M059J (cell line): ENCODE results near the gene CFAP46. TPM values are rescaled to one million over a fixed set of nuclear protein-coding genes. Genes with fewer than 3 reads are reported as not detected.
"Not testable (repeated sequence)": the region's sequence is repeated elsewhere in the genome, so short reads cannot be mapped to it uniquely, and the experiment has no call there.

Source experiments
- DNase-seq: peaks from one replicate; pipeline ENCODE4 v3.0.0-alpha.2; 2012; ENCODE audit warnings: low read depth
- total RNA-seq: library from RNA; depleted of rRNA; stranded (reverse); fragments of >200 nt; shearing (Covaris generic); gene quantifications from 2 replicates; pipeline ENCODE4 v1.2.3, GENCODE V29; 2014

CFAP46 gene
- total RNA-seq, 1 experiment from 2014 or later: not detected

DNA sequence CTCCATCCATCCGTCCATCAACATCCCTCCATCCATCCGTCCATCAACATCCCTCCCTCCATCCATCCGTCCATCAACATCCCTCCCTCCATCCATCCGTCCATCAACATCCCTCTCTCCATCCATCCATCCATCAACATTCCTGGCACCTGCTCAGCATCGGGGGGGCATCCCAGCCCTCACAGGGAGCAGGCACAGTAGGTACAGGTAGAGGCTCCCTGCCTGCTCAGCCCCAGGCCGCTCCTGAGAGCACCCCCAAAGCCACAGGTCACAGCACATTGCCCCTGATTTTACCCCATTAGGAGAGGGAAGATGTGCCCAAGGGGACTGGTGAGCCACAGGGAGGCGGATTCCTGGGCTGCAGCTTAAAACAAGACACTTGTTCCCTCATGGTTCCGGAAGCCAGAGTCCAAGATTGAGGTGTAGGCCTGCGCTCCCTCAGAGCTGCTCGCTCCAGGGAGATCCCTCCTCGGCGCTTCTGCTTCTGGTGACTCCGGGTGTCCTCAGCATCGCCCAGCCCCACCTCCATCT lies 21.1 kb upstream of the CFAP46 start:
- no peak for DNase-seq

DNA sequence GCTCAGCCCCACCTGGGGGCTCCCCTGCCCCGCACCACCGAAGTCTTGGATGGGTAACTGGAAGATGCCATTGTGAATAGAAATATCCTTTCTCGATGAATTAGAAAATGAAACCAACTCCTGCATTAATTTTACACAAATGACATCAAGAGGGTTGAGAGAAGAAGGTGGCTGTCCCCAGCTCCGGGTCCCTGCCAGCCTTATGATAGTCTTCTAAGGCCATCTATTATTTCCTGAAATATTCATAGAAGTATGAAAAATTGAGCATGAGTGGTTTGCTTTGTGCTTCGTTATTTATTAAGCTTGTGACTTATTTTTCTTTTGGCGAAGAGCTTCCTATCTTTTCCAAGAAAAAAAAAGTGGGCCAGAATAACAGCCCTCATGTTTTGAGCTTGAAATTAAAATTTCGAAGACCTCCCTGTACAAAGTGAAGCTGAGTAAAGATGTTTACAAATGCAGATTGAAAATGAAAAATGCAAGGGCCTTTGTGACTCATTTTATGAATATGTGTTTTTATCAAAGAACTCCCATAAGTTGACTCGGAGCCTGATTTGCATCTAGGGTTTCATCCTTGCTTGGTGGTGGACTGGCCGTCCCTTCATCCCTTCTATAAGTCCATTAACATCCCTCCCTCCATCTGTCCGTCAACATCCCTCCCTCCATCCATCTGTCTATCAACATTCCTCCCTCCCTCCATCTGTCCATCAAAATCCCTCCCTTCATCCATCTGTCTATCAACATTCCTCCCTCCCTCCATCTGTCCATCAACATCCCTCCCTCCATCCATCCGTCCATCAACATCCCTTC lies 20.5 kb upstream of the CFAP46 start:
- no peak for DNase-seq

DNA sequence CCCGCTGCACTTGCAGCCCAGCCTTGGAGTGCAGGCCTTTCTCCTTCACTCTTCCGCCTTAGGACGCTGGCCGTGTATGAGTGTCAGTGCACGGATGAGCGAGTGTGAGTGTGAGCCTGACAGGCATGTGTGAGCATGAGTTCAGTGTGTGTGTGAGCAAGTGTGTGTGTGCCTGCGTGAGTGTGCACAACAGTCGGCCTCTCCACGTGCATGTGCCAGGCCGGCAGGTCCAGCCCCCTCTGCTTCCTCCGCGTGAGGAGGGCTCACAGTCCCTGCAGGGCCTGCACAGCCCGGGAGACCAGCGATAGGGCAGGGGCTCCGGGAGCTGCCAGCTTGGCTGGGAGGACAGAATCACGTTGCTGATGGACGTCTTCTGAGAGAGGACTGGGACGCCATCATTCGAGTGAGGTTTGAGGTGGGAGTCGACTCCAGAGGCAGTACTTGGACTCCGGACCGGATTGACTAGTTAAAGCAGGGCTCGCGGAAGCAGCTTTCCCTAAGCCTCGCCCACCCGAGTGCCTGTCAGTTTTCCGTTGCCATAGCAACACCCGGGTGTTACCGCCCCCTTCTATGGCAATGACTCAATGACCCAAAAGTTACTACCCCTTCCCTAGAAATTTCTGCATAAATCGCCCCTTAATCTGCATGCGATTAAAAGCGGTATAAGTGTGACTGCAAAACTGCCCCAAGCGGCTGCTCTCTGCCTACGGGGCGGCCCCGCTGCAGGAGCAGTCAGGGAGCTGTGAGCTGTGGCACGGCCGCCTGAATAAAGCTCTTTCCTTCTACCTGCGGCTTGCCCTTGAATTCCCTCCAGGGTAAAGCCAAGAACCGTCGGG lies 19.6 kb upstream of the CFAP46 start:
- DNase-seq: peak; percentile 51

DNA sequence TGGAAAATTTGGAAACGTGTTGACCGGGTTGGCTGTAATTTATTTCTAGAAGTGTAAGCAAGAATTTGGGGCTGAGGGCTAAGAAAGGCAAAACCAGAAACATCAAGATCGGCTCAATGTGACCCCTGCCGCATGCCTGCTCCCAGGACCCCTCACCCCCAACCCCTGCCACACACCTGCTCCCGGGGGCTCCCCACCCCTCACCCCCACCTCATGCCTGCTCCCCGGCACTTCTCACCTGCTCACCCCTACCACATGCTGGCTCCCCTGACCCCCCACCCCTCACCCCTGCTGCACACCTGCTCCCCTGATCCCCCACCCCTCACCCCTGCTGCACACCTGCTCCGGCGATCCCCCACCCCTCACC lies 19.0 kb upstream of the CFAP46 start:
- DNase-seq: no peak

DNA sequence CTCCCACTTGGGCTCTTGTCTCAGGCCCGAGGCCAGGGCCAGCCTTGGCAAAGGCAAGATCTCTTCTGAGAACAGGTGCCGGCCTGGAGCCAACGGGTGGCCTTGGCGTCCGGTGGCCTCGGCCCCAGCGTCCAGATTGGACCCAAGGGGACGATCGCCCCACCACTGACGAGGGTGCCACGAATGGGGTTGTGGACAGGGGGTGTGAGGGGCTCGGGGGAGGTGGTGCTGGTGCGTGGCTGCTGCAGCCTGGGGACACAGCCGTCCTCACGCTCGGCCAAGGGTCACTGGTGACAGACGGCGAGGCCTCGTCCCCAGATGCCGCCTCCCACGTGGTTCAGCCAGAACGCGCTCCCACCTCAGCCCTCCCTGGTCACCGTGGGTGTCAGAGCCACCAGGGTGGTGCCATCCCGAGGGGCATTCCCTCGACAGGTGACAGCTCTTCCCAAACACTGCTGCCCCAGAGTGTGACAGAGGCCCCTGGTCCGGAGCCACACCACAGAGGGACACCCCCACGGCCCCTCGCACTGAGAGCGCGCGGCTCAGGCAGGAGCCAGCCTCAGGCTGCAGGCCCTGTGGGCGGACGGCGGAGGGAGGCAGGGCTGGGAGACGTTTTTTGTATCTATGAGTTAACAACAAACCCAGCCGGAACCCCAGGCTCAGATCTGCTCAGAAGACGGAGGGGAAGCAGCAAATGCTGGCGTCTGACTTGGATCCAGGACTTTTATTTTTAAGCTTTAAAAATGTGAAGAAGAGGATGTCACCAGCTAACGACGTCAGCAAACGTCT lies 18.5 kb upstream of the CFAP46 start:
- no peak for DNase-seq

DNA sequence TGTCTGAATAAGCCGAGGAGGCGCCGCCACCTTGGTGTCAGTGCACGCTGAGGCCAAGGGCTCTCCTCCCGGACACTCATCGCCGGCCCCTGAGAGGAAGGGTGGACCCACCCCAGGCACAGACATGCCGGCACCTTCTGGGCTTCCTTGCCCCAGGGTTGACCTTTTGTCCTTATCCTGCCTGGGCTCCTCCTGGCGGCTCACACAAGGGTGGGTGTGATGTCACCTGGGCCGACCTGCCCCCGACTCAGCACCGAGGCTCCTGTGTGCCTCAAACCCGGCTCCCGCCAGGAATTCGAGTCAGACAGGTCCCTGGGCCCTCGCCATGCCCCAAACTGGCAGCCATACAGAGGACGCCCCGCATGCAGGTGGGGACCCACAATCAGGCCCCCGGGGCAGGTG lies 17.7 kb upstream of the CFAP46 start:
- no peak for DNase-seq

DNA sequence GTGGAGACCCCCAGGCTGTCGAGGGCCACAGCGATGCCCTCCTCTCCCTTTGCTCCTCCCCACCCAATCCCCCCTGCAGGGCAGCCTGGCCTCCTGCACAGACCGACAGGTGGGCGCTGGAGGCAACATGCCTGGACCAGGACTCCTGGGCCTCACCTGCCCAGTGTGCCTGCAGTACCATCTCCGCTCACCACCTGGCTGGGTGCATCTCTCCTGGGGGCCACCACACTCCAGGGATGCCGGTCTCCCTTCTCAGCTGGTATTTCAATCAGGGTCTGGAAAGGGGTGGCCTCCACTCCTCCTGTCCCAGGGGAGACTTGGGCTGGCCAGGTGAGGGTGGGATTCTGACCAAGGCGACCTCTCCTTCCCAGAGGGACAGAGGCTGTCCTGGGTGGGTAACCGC lies 17.2 kb upstream of the CFAP46 start:
- DNase-seq: no peak

DNA sequence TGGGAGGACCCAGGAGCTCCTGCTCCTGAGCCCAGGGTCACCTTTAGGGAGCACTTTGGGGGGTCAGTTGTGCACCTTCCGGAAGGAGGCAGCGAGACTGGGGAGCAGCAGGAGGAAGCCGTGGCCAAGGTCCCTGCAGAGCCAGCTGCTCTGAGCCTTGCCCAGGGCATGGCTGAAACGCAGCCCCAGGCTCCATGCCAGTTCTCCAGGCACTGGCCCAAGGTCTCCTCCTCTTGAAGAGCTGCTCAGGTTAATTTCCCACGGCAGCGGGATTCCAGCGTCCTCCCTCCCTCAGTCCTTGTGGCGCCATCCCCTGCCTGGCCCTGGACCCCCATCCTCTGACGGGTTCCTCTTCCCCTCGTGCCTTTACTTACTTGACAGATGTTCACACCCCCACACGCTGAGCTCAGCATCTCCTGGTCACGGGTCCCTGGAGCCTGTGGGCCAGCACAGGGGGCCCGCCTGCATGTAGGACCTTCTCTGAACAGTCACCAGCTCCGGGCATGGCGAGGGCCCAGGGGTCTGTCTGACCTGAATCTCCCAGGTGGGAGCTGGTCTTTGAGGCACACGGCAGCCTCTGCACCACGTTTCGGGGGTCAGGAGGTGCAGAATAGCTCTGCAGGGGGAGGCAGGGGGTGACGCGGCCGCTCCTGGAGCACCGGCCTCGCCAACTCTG lies 16.7 kb upstream of the CFAP46 start:
- no peak for DNase-seq

DNA sequence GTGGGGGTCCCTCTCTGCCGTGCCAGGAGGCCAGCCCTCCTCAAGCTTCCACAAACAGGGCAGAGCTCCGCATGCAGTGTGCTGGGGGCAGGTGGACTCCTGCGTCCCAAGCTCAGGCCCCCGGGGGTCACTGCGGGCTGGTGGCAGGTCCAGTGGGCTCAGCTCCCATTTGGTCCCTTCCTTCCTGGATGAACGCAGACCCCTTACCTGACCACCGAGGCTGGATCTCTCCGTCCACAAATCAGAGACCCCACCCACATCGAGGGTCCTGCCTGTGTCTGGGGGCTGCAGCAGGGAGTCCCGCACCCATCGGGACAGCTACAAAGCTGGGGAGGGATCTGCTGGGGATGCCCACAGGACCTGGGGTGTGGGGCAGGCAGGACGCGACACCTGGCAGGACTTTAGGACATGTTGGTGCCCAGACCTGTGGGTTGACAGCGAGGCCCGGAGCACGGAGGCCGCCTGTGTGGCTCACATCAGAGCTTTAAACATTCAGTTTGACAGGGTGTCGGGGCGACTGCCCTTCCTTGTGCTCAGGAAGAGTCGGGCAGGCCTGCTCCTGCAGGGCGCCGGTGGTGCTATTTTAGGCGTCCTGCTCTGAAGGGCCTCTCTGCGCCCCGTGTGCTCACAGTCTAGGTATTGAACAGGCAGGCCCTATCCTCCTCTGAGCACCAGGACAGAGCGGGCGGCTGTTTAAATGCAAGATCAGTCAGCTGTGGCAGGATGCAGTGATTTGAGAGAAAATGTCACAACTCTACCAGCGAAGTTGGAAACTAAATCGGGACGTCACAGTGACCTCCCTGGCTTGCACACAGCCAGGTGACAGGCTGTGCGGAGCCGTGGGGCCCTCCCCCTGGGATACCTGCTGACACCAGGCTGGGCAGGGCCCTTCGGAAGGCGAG lies 15.9 kb upstream of the CFAP46 start:
- DNase-seq: no peak

DNA sequence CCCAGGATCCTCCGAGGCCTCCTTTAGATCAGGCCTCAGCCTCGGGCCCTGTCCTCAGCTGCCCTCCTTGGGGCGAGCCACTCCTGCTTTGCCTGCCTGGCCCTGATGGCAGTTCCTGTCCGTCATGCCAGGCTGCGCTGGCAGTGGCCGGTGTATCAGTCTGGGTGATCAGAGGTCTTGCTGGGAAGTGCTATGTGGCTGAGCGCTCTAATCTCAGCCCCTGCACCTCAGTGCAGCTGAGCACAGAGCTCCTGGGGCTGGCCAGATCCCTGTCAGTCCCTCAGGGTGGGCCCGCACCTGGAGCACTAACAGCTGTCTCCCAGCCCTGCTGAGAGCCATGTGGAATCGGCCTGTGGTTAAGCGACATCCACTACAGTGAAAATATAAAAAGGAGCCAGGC lies 14.8 kb upstream of the CFAP46 start:
- DNase-seq: no peak

DNA sequence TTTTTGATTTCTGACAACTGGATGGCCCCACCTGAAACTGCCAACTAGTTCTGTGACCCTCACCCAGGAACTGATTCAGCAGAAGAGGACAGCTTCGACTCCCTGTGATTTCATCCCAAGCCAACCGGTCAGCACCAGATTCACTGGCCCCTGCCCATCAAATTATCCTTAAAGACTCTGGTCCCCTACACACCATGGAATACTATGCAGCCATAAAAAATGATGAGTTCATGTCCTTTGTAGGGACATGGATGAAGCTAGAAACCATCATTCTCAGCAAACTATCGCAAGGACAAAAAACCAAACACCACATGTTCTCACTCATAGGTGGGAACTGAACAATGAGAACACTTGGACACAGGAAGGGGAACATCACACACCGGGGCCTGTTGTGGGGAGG lies 13.9 kb upstream of the CFAP46 start:
- DNase-seq: not testable (repeated sequence)

DNA sequence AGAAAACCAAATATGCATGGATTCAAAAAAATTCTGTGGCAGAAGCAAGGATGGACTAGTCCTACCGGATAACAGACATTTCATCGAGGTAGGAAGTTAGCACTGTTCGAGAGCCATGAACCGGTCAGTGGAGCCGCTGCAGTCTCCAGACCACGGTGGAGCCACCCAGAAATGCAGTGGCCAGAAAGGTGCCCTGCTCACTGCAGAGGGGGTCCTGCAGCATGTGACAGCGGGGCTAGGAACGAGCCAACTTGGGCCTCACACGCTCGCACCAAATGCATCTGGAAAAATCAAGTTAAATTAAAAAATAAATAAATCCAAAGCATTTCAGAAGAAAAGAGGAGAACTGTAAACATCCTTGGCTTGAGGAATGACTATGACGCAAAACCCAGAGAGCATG lies 13.1 kb upstream of the CFAP46 start:
- no peak for DNase-seq

DNA sequence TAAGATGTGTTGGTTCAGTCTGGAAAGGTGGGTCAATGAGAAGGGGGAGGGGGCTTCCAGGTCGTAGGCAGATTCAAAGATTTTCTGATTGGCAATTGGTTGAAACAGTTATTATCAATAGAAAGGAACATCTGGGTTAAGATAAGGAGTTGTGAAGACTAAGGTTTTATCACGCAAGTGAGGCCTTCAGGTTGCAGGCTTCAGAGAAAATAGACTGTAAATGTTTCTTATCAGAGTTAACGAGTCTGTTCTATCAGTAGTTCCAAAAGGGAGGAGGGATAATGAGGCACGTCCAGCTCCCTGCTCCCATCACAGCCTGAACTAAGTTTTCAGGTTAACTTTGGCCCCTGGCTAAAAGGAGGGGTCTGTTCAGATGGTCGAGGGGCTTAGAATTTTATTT lies 11.1 kb upstream of the CFAP46 start:
- DNase-seq: no peak

DNA sequence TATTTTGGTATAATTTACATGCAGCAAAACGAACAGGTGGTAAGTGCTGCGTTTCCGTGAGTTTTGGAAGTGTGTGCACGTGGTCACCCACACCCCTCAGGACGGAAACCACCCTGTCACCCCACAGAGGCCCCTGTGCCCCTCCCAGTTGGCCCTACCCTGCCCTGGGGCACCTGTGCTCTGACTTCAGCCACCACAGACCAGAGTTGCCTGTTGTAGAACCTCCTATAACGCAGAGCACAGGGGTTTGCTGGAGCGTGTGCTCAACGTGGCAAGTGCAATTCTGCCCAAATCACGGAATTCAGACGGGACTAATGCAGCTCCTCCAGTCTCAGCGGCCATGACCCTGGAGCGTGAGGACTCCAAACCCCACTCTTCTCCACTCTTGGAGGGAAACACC lies 9.6 kb upstream of the CFAP46 start:
- no peak for DNase-seq

DNA sequence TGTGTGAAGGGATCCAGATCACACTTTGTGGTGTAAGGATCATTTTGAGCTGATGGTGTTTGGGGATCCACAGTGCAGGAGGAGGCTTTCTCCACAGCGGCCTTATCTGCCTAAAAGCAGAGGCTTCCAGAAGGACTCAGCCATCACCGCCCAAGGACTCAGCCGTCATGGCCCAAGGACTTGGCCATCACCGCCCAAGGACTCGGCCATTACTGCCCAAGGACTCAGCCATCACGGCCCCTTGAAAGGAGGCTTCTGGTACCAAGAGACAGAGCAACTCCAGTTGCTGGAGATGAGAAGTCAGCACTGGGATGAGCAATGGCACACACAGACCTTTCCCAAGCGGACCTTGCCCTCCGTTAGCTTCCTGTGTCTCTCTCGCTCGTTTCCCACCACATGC lies 6.0 kb upstream of the CFAP46 start:
- DNase-seq: no peak

DNA sequence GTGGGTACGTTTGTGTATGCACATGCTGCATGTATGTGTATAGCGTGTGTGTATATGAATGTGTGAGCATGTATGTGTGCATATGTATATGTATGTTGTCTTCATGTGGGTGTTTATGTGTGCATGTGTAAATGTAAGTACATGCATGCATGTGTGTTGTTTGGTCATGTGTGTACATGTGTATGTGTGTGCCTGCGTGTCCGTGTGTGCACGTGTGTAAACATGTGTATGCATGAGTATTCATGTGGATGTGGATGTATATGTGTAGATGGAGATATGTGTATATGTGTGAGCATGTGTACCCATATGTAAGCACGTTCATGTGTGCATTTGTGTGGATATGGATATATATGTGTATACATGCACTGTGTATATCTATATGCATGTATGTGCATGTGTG lies 5.5 kb upstream of the CFAP46 start:
- DNase-seq: no peak

DNA sequence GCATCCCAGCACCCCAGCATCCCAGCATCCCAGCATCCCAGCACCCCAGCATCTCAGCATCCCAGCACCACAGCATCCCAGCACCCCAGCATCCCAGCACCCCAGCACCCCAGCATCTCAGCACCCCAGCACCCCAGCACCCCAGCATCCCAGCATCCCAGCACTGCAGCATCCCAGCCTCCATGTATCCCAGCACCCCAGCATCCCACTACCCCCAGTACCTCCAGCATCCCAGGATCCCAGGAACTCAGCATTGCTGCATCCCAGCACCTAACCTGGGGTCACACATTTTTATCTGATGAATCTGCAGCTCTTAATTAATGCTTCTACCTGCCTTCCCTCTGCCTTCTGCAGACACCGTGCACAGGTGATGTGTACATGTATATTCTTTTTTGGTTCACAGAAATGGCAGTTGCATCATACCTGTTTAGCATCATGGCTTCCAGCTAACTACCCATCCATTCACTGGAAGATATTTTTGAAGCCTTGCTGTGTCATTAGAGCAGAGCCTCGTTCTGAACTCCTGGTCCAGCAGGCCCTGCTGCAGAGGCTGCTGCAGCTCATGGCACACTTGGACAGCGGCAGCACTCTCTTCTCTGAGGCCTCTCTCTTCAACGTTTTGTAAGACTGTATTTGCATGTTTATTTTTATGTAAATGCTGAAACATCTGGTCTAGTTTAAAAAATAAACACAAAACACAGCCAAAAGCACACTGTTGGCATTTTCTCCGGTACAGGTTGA lies 4.6 kb upstream of the CFAP46 start:
- no peak for DNase-seq

DNA sequence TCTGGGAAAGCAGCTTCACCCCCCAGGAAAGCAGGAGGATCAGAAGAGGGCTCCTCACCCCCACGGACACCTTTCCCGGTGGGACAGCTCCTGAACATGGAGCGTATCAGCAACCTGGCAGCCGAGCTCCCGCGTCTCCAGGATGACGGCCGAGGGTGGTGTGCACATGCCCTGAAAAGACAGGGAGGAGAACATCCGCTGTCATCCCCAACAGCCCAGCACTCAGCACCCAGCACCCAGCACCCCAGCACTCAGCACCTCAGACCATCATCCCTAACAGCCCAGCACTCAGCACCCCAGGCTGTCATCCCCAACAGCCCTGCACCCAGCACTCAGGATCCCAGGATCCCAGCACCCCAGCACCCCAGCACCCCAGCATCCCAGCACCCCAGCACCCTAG lies 3.9 kb upstream of the CFAP46 start:
- DNase-seq: no peak

DNA sequence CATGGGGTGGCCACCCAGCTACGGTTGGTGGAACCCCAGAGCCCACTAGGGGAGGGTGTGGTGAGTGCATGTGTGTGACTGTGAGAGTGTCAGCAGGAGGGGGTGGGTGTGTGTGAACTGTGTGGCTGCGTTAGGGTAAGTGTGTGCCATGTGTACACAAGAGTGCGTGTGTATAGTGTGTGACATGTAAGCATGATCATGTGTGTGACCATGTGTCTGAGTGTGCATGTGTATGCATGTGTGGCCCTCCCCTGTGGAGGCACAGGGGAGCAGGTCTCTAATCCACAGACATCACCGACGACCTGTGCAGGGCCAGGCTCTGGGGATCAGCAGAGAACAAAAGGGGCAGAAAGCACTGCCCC lies 3.5 kb upstream of the CFAP46 start:
- no peak for DNase-seq
